Testis (tissue), 2 donors: ENCODE data around the gene FAM234B.

Experiments used
- CTCF ChIP-seq, 3 experiments: fragments of 450-650 bp in 2 of 3; fragments of 200-600 bp in 1 of 3; sonication (generic) in 1 of 3; IDR thresholded peaks; one replicate each; pipeline ENCODE4 v1.5.1; 2016 to 2019; ENCODE audit warnings: antibody characterized with exemption in 3 of 3, mild to moderate bottlenecking in 2 of 3, moderate library complexity in 1 of 3
- POLR2A ChIP-seq: fragments of 450-650 bp; IDR thresholded peaks from one replicate; pipeline ENCODE4 v1.6.1; 2017; ENCODE audit warnings: antibody characterized with exemption, mild to moderate bottlenecking, moderate library complexity

GRCh38 chr12:13106666-13107065 lies 62.5 kb downstream of the FAM234B start:
- no peak for TF ChIP-seq CTCF (IDR thresholded peaks at IDR 0.05)
- no peak for TF ChIP-seq POLR2A
